Cardiac muscle cell (in vitro differentiated cells and primary cell): ENCODE data around the gene SLC39A2. TPM values are rescaled to one million over a fixed set of nuclear protein-coding genes. Genes with fewer than 3 reads are reported as not detected.

Source experiments
- DNase-seq, 2 donors: peaks; one replicate each; pipeline versions ENCODE4 v3.0.0 to v3.0.0-alpha.2; 2010 to 2017; ENCODE audit warnings: low read depth in 1 of 2, low spot score in 1 of 2
- H3K27ac ChIP-seq: fragments of 200-600 bp; sonication (generic); 2 replicates; pipeline ENCODE4 v1.5.1; 2016
- H3K27me3 ChIP-seq: fragments of 200-600 bp; sonication (generic); 2 replicates; pipeline ENCODE4 v1.6.0; 2016; ENCODE audit warnings: control low read depth
- H3K36me3 ChIP-seq: fragments of 200-600 bp; sonication (generic); 2 replicates; pipeline ENCODE4 v1.5.1; 2016; ENCODE audit warnings: control low read depth
- H3K4me1 ChIP-seq: fragments of 200-600 bp; sonication (generic); 2 replicates; pipeline ENCODE4 v1.8.1; 2017; ENCODE audit warnings: low read depth, mild to moderate bottlenecking, mixed run types
- H3K4me3 ChIP-seq: fragments of 200-600 bp; sonication (generic); 2 replicates; pipeline ENCODE4 v1.5.1; 2016; ENCODE audit warnings: mild to moderate bottlenecking
- H3K9me3 ChIP-seq: fragments of 200-600 bp; sonication (generic); 2 replicates; pipeline ENCODE4 v1.5.1; 2017; ENCODE audit warnings: low read depth, mild to moderate bottlenecking, control low read depth
- polyA plus RNA-seq: library from polyadenylated mRNA; unstranded; fragments of >200 nt; fragmentation: Nextera tagmentation; extraction: Ambion mirVana; gene quantifications from 2 replicates; pipeline ENCODE4 v1.2.1, GENCODE V29; 2016
- total RNA-seq: library from RNA; depleted of rRNA; stranded (reverse); fragments of >200 nt; gene quantifications from 2 replicates; pipeline ENCODE4 v1.2.3, GENCODE V29; 2016
- TF ChIP-seq, protein P1 (sequence below): IDR thresholded peaks from 2 replicates; pipeline ENCODE4 v1.5.1; 2012; ENCODE audit warnings: low read depth, mild to moderate bottlenecking, low read length

The SLC39A2 gene
- total and polyA plus RNA-seq, 2 experiments from 2014 or later, result not detected

DNA sequence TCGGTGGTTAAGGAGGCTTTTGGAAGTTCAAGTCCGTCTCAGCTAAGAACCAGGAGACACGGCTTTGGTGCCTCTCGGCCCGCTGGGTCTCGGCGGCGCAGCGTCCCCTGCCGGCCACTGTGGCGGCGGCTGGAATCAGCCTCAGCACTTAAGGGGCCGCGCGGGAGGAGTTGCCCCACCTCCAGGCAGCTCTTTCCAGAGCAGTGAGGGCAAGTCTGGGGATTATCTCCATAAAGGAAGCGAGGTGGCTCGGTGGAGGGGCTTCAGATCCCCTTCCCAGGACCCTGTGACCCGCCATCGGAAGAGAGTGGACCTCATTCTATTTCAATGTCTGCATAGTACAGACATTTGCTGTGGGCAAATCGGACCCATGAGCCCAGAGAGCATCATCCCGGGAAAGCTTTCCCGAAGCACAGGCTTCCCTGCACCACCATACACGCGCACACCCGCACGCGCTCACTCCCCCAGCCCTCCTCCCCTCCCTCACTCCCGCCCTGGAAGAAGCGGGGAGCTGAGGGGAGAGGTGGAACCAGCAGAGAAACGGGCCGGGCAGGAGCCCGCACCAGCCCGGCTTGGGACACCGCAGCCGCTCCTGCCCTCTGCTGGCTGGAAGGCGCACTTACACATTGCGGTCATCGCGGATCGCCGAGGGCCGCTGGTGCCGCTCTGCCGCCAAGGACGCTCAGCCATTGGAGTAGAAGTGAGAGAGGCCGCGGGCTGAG lies 27.9 kb upstream of the SLC39A2 start:
- no peaks in the 10 kb centered on the region for H3K36me3 ChIP-seq
- peaks cover 3% of the 10 kb centered on the region for H3K4me1 ChIP-seq
- DNase-seq, result peak; percentile 93
- peak overlapping the region; percentile 56 for H3K4me3 ChIP-seq
- H3K27me3 ChIP-seq, result peaks cover 6% of the 10 kb centered on the region
- H3K27ac ChIP-seq, result peak overlapping the region; percentile 82
- TF ChIP-seq, protein P1, sequence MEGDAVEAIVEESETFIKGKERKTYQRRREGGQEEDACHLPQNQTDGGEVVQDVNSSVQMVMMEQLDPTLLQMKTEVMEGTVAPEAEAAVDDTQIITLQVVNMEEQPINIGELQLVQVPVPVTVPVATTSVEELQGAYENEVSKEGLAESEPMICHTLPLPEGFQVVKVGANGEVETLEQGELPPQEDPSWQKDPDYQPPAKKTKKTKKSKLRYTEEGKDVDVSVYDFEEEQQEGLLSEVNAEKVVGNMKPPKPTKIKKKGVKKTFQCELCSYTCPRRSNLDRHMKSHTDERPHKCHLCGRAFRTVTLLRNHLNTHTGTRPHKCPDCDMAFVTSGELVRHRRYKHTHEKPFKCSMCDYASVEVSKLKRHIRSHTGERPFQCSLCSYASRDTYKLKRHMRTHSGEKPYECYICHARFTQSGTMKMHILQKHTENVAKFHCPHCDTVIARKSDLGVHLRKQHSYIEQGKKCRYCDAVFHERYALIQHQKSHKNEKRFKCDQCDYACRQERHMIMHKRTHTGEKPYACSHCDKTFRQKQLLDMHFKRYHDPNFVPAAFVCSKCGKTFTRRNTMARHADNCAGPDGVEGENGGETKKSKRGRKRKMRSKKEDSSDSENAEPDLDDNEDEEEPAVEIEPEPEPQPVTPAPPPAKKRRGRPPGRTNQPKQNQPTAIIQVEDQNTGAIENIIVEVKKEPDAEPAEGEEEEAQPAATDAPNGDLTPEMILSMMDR, result peak; percentile 98
- no peaks in the 10 kb centered on the region for H3K9me3 ChIP-seq

- peak overlapping the region; percentile 82 for H3K27ac ChIP-seq
- H3K9me3 ChIP-seq, result no peaks in the 10 kb centered on the region
- H3K4me1 ChIP-seq, result peaks cover 3% of the 10 kb centered on the region
- H3K27me3 ChIP-seq, result peaks cover 6% of the 10 kb centered on the region
- TF ChIP-seq, protein P1, result no peak
- H3K4me3 ChIP-seq, result no peak overlapping the region
- no peaks in the 10 kb centered on the region for H3K36me3 ChIP-seq
- DNase-seq, result no peak
Observed at GRCh38 chr14:20971705-20972021, 27.4 kb upstream of the SLC39A2 start.

DNA sequence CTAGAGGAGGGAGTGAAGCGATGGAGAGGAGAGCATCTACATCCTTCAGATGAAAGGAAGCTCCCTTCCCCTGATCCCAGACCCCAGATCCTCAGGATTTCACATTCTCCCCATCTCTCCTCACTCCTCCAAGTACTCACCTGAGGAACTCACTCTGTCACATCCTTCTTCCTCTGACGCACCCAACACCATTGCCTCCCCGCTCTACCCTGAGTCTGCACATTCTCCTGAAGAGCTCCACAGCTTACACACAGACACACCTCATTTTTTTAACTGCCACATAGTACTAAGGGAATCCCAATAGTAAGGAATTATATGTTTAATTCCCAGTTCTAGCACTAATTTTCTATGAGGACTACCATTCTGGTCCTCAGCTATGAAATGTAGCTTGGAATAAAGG lies 25.6 kb upstream of the SLC39A2 start:
- H3K9me3 ChIP-seq, result no peaks in the 10 kb centered on the region
- no peak overlapping the region for H3K4me3 ChIP-seq
- no peaks in the 10 kb centered on the region for H3K27me3 ChIP-seq
- peaks cover 3% of the 10 kb centered on the region for H3K4me1 ChIP-seq
- H3K36me3 ChIP-seq, result no peaks in the 10 kb centered on the region
- no peak for DNase-seq
- TF ChIP-seq, protein P1, result no peak
- no peak overlapping the region for H3K27ac ChIP-seq

DNA sequence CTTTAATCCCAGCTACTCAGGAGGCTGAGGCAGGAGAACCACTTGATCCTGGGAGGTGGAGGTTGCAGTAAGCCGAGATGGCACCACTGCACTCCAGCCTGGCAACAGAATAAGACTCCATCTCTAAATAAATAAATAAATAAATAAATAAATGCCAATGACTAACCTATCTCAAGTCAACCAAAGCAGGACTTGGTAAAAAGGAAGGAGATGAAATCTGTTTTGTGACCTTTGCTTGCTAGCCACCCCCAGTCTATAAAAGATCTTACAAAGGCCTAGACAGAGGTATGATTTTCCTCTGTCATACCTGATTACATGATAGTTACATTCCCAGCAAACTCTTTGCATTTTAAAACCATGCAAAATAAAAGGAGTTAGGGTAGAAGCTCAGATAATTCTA lies 22.8 kb upstream of the SLC39A2 start:
- Histone ChIP-seq H3K27ac (no peak overlapping the region), H3K4me3 (no peak overlapping the region), H3K36me3 (no peaks in the 10 kb centered on the region), H3K4me1 (peaks cover 3% of the 10 kb centered on the region), H3K27me3 (no peaks in the 10 kb centered on the region), H3K9me3 (no peaks in the 10 kb centered on the region)
- TF ChIP-seq, protein P1, result no peak
- no peak for DNase-seq

- TF ChIP-seq, protein P1, result no peak
- Histone ChIP-seq H3K4me1 (no peaks in the 10 kb centered on the region), H3K27me3 (peaks cover 10% of the 10 kb centered on the region), H3K9me3 (no peaks in the 10 kb centered on the region), H3K36me3 (no peaks in the 10 kb centered on the region), H3K27ac (no peak overlapping the region), H3K4me3 (no peak overlapping the region)
- no peak for DNase-seq
Observed at GRCh38 chr14:20978687-20979086, 20.4 kb upstream of the SLC39A2 start.
